ENCODE measurements around the gene INHBE. TPM values are rescaled to one million over a fixed set of nuclear protein-coding genes. Genes with fewer than 3 reads are reported as not detected.
"Not testable (repeated sequence)": the region's sequence is repeated elsewhere in the genome, so short reads cannot be mapped to it uniquely, and the experiment has no call there.

Gene INHBE
- total RNA-seq, 1 donor from 2014 or later, result 0.29 TPM

GRCh38 chr12:57497223-57498131 is 42.4 kb downstream of the INHBE start:
- DNase-seq (ENCODE audit: low read depth), result no peak
- no peak for TF ChIP-seq CTCF (conservative IDR thresholded peaks at IDR 0.05; ENCODE audit: low read depth, low read length)
- no peak overlapping the region for H3K4me3 ChIP-seq (ENCODE audit: low read depth, low read length)

- no peak for DNase-seq (ENCODE audit: low read depth)
- no peak overlapping the region for H3K4me3 ChIP-seq (ENCODE audit: low read depth, low read length)
- TF ChIP-seq CTCF (conservative IDR thresholded peaks at IDR 0.05; ENCODE audit: low read depth, low read length), result no peak
These were observed 43.0 kb downstream of the INHBE start for GRCh38 chr12:57498132-57498502.

- TF ChIP-seq CTCF (conservative IDR thresholded peaks at IDR 0.05; ENCODE audit: low read depth, low read length), result no peak
- DNase-seq (ENCODE audit: low read depth), result no peak
- H3K4me3 ChIP-seq (ENCODE audit: low read depth, low read length), result no peak overlapping the region
These were observed 43.5 kb downstream of the INHBE start for GRCh38 chr12:57498571-57498970.

GRCh38 chr12:57500213-57500612 is 45.1 kb downstream of the INHBE start:
- DNase-seq (ENCODE audit: low read depth), result no peak

GRCh38 chr12:57502311-57502969 is 47.3 kb downstream of the INHBE start:
- not testable (repeated sequence) for H3K4me3 ChIP-seq (ENCODE audit: low read depth, low read length); DNase-seq (ENCODE audit: low read depth)

More at GRCh38 chr12:57500213-57500612, 45.1 kb downstream of the INHBE start:
- no peak for TF ChIP-seq CTCF (conservative IDR thresholded peaks at IDR 0.05; ENCODE audit: low read depth, low read length)
- no peak overlapping the region for H3K4me3 ChIP-seq (ENCODE audit: low read depth, low read length)

- not testable (repeated sequence) for DNase-seq (ENCODE audit: low read depth); H3K4me3 ChIP-seq (ENCODE audit: low read depth, low read length)
These were observed 51.4 kb downstream of the INHBE start for GRCh38 chr12:57506541-57506940.

Other genes with a start within 250 kb of the INHBE start
- gene NXPH4, start 238.5 kb upstream of the INHBE start, total RNA-seq, result not detected in 2 replicates
- gene SHMT2, start 225.6 kb upstream of the INHBE start, total RNA-seq, result 118 and 258 TPM in 2 replicates
- not detected in 2 replicates for gene STAC3, start 204.1 kb upstream of the INHBE start, total RNA-seq
- 10.5 and 12.5 TPM in 2 replicates for gene R3HDM2, start 24.3 kb upstream of the INHBE start, total RNA-seq
- gene INHBC, start 20.5 kb upstream of the INHBE start, total RNA-seq, result not detected in 2 replicates
- gene GLI1, start 4.5 kb downstream of the INHBE start, total RNA-seq, result 0.51 TPM in 1 of 2 replicates, not detected in the other
- gene ARHGAP9, start 24.6 kb downstream of the INHBE start, total RNA-seq, result 0.29 and 1.2 TPM in 2 replicates
- 107 and 151 TPM in 2 replicates for gene MARS1, start 32.8 kb downstream of the INHBE start, total RNA-seq
- 13.5 and 20.2 TPM in 2 replicates for gene DDIT3, start 65.2 kb downstream of the INHBE start, total RNA-seq
- gene MBD6, start 67.5 kb downstream of the INHBE start, total RNA-seq, result 3.5 and 6.3 TPM in 2 replicates
- 140 and 202 TPM in 2 replicates for gene DCTN2, start 91.9 kb downstream of the INHBE start, total RNA-seq
- 0.46 and 0.51 TPM in 2 replicates for gene KIF5A, start 94.7 kb downstream of the INHBE start, total RNA-seq
- 34.2 and 46.6 TPM in 2 replicates for gene PIP4K2C, start 135.9 kb downstream of the INHBE start, total RNA-seq
- gene DTX3, start 149.5 kb downstream of the INHBE start, total RNA-seq, result 8.0 and 8.1 TPM in 2 replicates
- gene ARHGEF25, start 156.1 kb downstream of the INHBE start, total RNA-seq, result 1.3 and 6.2 TPM in 2 replicates
- gene B4GALNT1, start 177.9 kb downstream of the INHBE start, total RNA-seq, result 0.14 and 0.69 TPM in 2 replicates
- gene OS9, start 238.8 kb downstream of the INHBE start, total RNA-seq, result 92.7 and 101 TPM in 2 replicates